ENCODE results near the gene DDC. TPM values are rescaled to one million over a fixed set of nuclear protein-coding genes. Genes with fewer than 3 reads are reported as not detected.
A peak's percentile ranks its signal among the peaks of the same experiment; 100 is the strongest.

Gene DDC
- total RNA-seq, 1 experiment from 2014 or later: 9.1 TPM

DNA sequence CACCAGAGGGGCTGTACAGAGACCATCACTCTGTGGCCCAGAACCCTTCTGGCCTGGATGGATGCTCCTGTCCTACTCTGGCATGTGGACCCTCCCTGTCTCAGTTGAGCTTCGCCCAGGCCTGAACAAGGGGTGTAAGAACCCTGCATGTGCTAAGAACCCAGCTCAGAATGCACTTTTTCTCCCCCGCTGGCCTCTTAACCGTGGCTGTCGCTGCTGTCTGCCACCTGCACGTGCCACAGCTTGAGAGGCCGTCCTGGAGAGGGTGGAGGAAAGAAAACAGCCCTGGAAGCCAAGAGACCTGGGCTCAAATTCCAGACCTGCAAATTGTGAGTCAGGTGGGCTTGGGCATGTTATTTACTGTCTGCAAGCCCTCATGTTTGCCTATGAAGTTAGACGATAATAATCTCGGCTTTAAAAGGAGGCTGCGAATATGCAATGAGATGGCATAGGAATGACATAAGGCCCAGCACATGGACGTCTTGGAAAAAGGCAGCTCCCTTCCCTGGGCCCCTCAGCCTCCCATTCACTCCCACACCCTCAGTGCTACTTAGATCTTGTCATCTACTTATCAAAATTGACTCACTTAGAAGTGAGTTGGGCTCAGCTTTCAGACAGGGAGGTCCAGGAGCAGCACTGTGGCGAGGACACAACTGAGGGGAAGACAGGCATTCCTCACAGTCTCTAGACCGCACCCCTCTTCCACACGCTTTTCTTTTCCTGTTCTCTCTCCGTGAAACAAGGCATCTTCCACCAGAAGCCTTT is 146.5 kb downstream of the DDC start:
- no peak for DNase-seq (ENCODE audit: low spot score)

GRCh38 chr7:50418086-50418515 is 147.1 kb downstream of the DDC start:
- peak; percentile 90 for DNase-seq (ENCODE audit: low spot score)

DNA sequence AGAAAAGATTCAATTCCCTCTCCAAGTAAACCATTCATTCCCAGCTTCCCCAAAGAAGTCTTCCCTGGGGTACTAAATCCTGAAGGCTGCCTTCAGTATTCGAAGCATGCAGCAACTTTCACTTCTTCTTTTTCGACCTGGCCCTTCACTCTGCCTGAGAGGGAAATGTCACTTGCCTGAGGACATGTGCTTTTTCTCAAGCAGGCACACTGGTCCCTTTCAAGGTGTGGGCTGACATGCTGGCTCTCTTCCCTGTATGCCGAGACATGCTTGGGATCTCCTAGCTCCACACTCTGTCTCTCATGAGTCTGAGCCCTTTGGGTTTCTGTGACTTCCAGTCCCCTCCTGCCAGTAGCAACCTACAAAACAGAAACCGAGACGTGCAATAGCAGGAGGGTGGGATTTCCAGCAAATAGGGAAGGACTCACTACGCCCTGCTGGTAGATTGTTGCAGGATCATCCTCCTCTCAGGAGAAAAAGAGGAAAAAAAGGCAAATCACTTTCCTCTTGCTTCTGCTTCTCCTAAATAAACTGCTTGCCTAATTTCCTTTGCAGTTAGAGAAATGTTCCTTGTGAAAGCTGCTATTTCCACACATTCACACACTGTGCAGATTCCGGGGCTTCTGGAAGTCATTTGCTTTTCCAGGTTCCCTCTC is 148.6 kb downstream of the DDC start:
- no peak for DNase-seq (ENCODE audit: low spot score)

- no peak for DNase-seq (ENCODE audit: low spot score)
These were observed 149.3 kb downstream of the DDC start for GRCh38 chr7:50415844-50416364.

DNA sequence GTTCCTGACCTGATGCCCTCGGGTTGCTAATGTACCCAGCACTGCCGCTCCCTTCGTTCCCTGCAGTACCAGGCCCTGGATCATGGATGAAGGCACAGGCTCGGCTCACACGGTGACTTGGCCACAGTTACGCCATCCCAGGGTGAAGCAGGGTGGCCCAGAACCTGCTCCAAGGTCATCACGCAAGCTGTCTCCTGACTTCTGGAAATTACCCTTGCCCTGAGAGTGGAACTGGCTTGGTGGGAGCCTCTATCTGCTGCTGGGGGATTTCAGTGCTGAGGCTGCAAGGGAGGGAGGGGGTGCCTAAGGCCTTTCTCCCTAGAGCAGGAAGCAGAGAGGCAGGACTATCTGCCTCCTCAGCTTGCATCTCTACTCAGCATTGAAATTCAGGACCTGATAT is 151.6 kb downstream of the DDC start:
- DNase-seq (ENCODE audit: low spot score): no peak

- DNase-seq (ENCODE audit: low spot score): no peak
These were observed 152.2 kb downstream of the DDC start for GRCh38 chr7:50412973-50413372.

DNA sequence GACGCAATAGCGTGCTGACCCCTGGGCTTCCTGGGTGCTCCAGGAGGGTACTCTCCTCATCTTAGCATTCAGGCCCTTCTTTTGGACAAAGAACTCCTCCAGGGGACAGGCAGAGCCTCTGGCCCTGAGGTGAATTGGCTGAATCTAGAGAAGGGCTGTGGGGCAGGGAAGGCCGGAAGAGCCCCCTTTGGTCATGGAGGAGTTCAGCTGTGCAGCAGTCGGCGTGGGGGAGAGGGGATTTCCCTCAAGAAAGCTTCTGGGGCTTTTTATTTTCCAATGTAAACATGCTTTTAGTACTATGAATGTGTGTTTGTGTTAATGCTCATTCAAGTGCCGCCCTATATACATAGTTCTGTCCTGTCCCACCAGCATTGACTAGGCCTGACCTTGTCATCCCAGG is 153.9 kb downstream of the DDC start:
- no peak for DNase-seq (ENCODE audit: low spot score)

GRCh38 chr7:50409856-50410745 is 155.1 kb downstream of the DDC start:
- no peak for DNase-seq (ENCODE audit: low spot score)

Small RNA genes within 50 kb of the gene (small RNA-seq; reads per million reads assigned to genes)
- gene RNU6-1091P: not detected

Other genes with a start within 250 kb of the DDC start
- 14.7 and 15.4 TPM in 2 replicates for gene FIGNL1, start 115.1 kb downstream of the DDC start, total RNA-seq (2014; rRNA removed; shearing (Covaris generic))
- 6.6 and 9.0 TPM in 2 replicates for gene GRB10, start 217.5 kb upstream of the DDC start, total RNA-seq (2014; rRNA removed; shearing (Covaris generic))